GM12875 (cell line): ENCODE measurements around the gene YDJC.
"Not testable (repeated sequence)": the region's sequence is repeated elsewhere in the genome, so short reads cannot be mapped to it uniquely, and the experiment has no call there.

Experiments used
- H3K4me3 ChIP-seq: one replicate; pipeline ENCODE4 v1.5.1; 2011; ENCODE audit warnings: low read depth, low read length, control low read depth
- TF ChIP-seq, protein P1 (sequence below): IDR thresholded peaks from 2 replicates; pipeline ENCODE4 v1.5.1; 2011; ENCODE audit warnings: low read depth, mild to moderate bottlenecking, control low read depth, inconsistent platforms, low read length, moderate library complexity, borderline replicate concordance; ENCODE audit not compliant: insufficient read depth

Gene YDJC

GRCh38 chr22:21598302-21598701, 31.5 kb downstream of the YDJC start:
- H3K4me3 ChIP-seq: no peak overlapping the region
- TF ChIP-seq, protein P1, sequence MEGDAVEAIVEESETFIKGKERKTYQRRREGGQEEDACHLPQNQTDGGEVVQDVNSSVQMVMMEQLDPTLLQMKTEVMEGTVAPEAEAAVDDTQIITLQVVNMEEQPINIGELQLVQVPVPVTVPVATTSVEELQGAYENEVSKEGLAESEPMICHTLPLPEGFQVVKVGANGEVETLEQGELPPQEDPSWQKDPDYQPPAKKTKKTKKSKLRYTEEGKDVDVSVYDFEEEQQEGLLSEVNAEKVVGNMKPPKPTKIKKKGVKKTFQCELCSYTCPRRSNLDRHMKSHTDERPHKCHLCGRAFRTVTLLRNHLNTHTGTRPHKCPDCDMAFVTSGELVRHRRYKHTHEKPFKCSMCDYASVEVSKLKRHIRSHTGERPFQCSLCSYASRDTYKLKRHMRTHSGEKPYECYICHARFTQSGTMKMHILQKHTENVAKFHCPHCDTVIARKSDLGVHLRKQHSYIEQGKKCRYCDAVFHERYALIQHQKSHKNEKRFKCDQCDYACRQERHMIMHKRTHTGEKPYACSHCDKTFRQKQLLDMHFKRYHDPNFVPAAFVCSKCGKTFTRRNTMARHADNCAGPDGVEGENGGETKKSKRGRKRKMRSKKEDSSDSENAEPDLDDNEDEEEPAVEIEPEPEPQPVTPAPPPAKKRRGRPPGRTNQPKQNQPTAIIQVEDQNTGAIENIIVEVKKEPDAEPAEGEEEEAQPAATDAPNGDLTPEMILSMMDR: no peak

GRCh38 chr22:21596356-21597135, 33.3 kb downstream of the YDJC start:
- H3K4me3 ChIP-seq: not testable (repeated sequence)

- TF ChIP-seq, protein P1: no peak
- H3K4me3 ChIP-seq: no peak overlapping the region
Observed at GRCh38 chr22:21594865-21595452, 34.9 kb downstream of the YDJC start.

GRCh38 chr22:21593406-21594232, 36.2 kb downstream of the YDJC start:
- TF ChIP-seq, protein P1: peak; percentile 29; the same call in 1 of the 2 replicates
- H3K4me3 ChIP-seq: no peak overlapping the region

DNA sequence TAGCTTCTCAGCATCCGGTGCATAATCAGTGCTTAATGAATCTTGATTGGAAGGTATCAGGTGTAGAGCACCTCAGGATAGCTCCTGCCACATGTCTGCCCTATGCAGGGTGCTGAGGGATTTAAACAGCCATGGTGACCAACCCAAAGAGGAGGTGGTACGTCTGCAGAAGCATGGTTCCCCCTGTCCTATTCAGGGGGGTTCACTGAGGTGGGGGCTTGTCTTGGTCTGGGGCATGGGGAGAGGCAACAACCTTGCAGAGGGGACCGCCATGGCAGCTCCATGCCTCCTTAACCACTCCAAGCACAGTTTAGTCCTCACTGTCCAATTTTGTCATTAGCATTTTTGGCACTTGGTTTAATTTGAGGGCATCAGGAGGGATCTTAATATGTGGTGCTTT, 37.4 kb downstream of the YDJC start:
- TF ChIP-seq, protein P1: no peak
- no peak overlapping the region for H3K4me3 ChIP-seq

DNA sequence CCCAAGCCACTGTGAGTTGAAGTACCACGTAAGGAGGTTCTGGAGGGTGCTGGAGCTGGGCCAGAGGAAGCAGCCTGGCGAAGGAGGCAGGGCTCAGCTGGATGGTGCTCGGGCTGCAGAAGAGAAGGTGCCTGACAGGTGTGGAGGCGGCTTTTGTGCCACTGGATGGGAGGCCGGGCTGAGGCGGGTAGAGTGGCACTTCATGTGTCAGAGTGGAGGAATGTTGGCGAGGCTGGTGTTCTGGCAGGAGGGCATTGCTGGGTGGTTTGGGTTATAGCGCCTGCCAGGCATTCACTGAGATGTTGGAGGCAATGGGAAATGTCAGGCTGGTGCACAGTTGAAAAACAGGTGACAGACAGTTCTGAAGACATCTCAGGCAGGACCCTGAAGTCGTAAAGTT, 38.1 kb downstream of the YDJC start:
- TF ChIP-seq, protein P1: no peak
- no peak overlapping the region for H3K4me3 ChIP-seq

GRCh38 chr22:21590809-21591641, 38.8 kb downstream of the YDJC start:
- TF ChIP-seq, protein P1: no peak

More at GRCh38 chr22:21590809-21591641, 38.8 kb downstream of the YDJC start:
- H3K4me3 ChIP-seq: no peak overlapping the region
